H1 (cell line): ENCODE results near the gene NCSTN. TPM values are rescaled to one million over a fixed set of nuclear protein-coding genes. Genes with fewer than 3 reads are reported as not detected.

Source experiments
- CTCF ChIA-PET: fragments of 300-600 bp; sonication (Branson Sonifier 250); formaldehyde crosslinking; loops from one replicate; lab custom pipeline; 2021; ENCODE audit not compliant: partially characterized antibody; lab: Charles Lee
- POLR2A ChIA-PET: fragments of 300-600 bp; sonication (Branson Sonifier 250); formaldehyde crosslinking; loops from one replicate; lab custom pipeline; 2021; ENCODE audit warnings: inconsistent platforms; ENCODE audit not compliant: partially characterized antibody; lab: Charles Lee
- DNase-seq, 2 experiments: peaks; one replicate each; pipeline versions ENCODE4 v3.0.0 to v3.0.0-alpha.2; 2010 to 2022; ENCODE audit warnings: low spot score in 2 of 2, low read depth in 1 of 2, mixed read lengths in 1 of 2
- FAIRE-seq: peaks from 2 replicates; lab custom pipeline; 2011; peaks lifted over from hg19 to GRCh38; lab: Jason Lieb, UNC
- H2AFZ ChIP-seq: 2 replicates; pipeline ENCODE4 v1.8.1; 2012; ENCODE audit warnings: low read length, inconsistent platforms
- H2AK5ac ChIP-seq: 2 replicates; pipeline ENCODE4 v1.6.1; 2013; ENCODE audit warnings: low read depth, low read length
- H2BK120ac ChIP-seq: replicated peaks from 2 replicates; pipeline ENCODE3; 2013; ENCODE audit warnings: low read depth, low read length, inconsistent platforms
- H2BK12ac ChIP-seq: 2 replicates; pipeline ENCODE4 v1.6.1; 2013; ENCODE audit warnings: low read depth, low read length
- H2BK15ac ChIP-seq: 2 replicates; pipeline ENCODE4 v1.6.1; 2013; ENCODE audit warnings: low read length
- H2BK20ac ChIP-seq: 2 replicates; pipeline ENCODE4 v1.6.1; 2013; ENCODE audit warnings: low read length
- H2BK5ac ChIP-seq: 2 replicates; pipeline ENCODE4 v1.6.1; 2013; ENCODE audit warnings: low read depth, low read length
- H3K14ac ChIP-seq: 2 replicates; pipeline ENCODE4 v1.6.1; 2013; ENCODE audit warnings: inconsistent platforms; ENCODE audit not compliant: insufficient read length
- H3K18ac ChIP-seq: 2 replicates; pipeline ENCODE4 v1.6.1; 2013; ENCODE audit warnings: low read length; ENCODE audit errors: extremely low read depth
- H3K23ac ChIP-seq: 2 replicates; pipeline ENCODE4 v1.6.1; 2013; ENCODE audit warnings: inconsistent platforms; ENCODE audit not compliant: insufficient read length
- H3K23me2 ChIP-seq: 2 replicates; pipeline ENCODE4 v1.6.1; 2013; ENCODE audit warnings: low read depth, low read length
- H3K27ac ChIP-seq: 2 replicates; pipeline ENCODE4 v1.6.1; 2011; ENCODE audit warnings: low read depth, low read length, inconsistent platforms
- H3K27me3 ChIP-seq, 4 experiments: replicated peaks in 1 of 4; 1 replicate in 1 of 4; 2 replicates in 3 of 4; pipeline versions ENCODE4 v1.6.1 to v1.8.1; 2011 to 2013; ENCODE audit warnings: low read length in 3 of 4, mild to moderate bottlenecking in 3 of 4, inconsistent platforms in 2 of 4, mixed read lengths in 2 of 4, moderate library complexity in 1 of 4; ENCODE audit not compliant: control insufficient read depth in 3 of 4, insufficient read depth in 3 of 4; ENCODE audit errors: extremely low read depth in 1 of 4
- H3K36me3 ChIP-seq, 4 experiments: 2 replicates each; pipeline versions ENCODE4 v1.6.1 to v1.8.1; 2011 to 2013; ENCODE audit warnings: mild to moderate bottlenecking in 4 of 4, low read length in 3 of 4, moderate library complexity in 2 of 4, control low read depth in 1 of 4, inconsistent platforms in 1 of 4; ENCODE audit not compliant: insufficient read depth in 4 of 4, control insufficient read depth in 2 of 4
- H3K4ac ChIP-seq: replicated peaks from 2 replicates; pipeline ENCODE3; 2013; ENCODE audit warnings: low read length, low read depth, mixed read lengths, inconsistent platforms; ENCODE audit not compliant: insufficient read length
- H3K4me1 ChIP-seq, 4 experiments: replicated peaks in 1 of 4; 1 replicate in 1 of 4; 2 replicates in 3 of 4; pipeline versions ENCODE4 v1.6.1 to v1.8.1; 2011 to 2013; ENCODE audit warnings: low read length in 3 of 4, inconsistent platforms in 2 of 4, mixed read lengths in 1 of 4; ENCODE audit not compliant: insufficient read depth in 4 of 4, control insufficient read depth in 3 of 4
- H3K4me2 ChIP-seq, 2 experiments: 2 replicates each; pipeline versions ENCODE4 v1.6.1 to v1.8.1; 2011 to 2013; ENCODE audit warnings: low read depth in 2 of 2, low read length in 2 of 2, control low read depth in 1 of 2, inconsistent platforms in 1 of 2, mild to moderate bottlenecking in 1 of 2; ENCODE audit not compliant: insufficient read depth in 1 of 2
- H3K4me3 ChIP-seq, 4 experiments: fragments of 200-600, 300-600 bp in 1 of 4; sonication (generic), shearing (Covaris generic), sonication (Bioruptor Twin) in 1 of 4; 2 replicates each; pipeline versions ENCODE4 v1.5.1 to v1.8.1; 2011 to 2016; ENCODE audit warnings: low read length in 4 of 4, low read depth in 3 of 4, control low read depth in 2 of 4, inconsistent platforms in 2 of 4, mild to moderate bottlenecking in 2 of 4, mixed read lengths in 1 of 4, moderate library complexity in 1 of 4; ENCODE audit not compliant: insufficient read depth in 2 of 4; ENCODE audit errors: extremely low read depth in 1 of 4
- H3K56ac ChIP-seq: replicated peaks from 2 replicates; pipeline ENCODE3; 2013; ENCODE audit warnings: low read depth, mild to moderate bottlenecking, mixed read lengths, low read length, inconsistent platforms; ENCODE audit not compliant: insufficient read length
- H3K79me1 ChIP-seq: 2 replicates; pipeline ENCODE4 v1.6.1; 2013; ENCODE audit warnings: low read depth, low read length, control low read depth
- H3K79me2 ChIP-seq, 2 experiments: 2 replicates each; pipeline versions ENCODE4 v1.6.1 to v1.8.1; 2012 to 2013; ENCODE audit warnings: low read length in 2 of 2, mild to moderate bottlenecking in 2 of 2, inconsistent platforms in 1 of 2; ENCODE audit not compliant: insufficient read depth in 2 of 2, control insufficient read depth in 1 of 2
- H3K9ac ChIP-seq, 4 experiments: replicated peaks in 1 of 4; 1 replicate in 1 of 4; 2 replicates in 3 of 4; pipeline versions ENCODE4 v1.6.1 to v1.8.1; 2011 to 2013; ENCODE audit warnings: low read depth in 3 of 4, low read length in 3 of 4, control low read depth in 2 of 4, mild to moderate bottlenecking in 2 of 4, moderate library complexity in 2 of 4, inconsistent platforms in 1 of 4; ENCODE audit errors: extremely low read depth in 1 of 4
- H3K9me3 ChIP-seq, 2 experiments: 2 replicates each; pipeline versions ENCODE4 v1.6.1 to v1.8.1; 2012 to 2013; ENCODE audit warnings: mild to moderate bottlenecking in 2 of 2, moderate library complexity in 2 of 2, control low read depth in 1 of 2, inconsistent platforms in 1 of 2, low read depth in 1 of 2, low read length in 1 of 2, mixed read lengths in 1 of 2; ENCODE audit not compliant: insufficient read depth in 2 of 2
- H4K20me1 ChIP-seq, 2 experiments: replicated peaks in 1 of 2; 2 replicates each; pipeline versions ENCODE3 to v1.8.1; 2011 to 2013; ENCODE audit warnings: inconsistent platforms in 2 of 2, low read length in 2 of 2, mild to moderate bottlenecking in 1 of 2; ENCODE audit not compliant: insufficient read depth in 2 of 2, control insufficient read depth in 1 of 2
- H4K5ac ChIP-seq: 2 replicates; pipeline ENCODE4 v1.6.1; 2013; ENCODE audit warnings: low read length, low read depth, mixed read lengths, inconsistent platforms; ENCODE audit not compliant: insufficient read length
- H4K8ac ChIP-seq: 2 replicates; pipeline ENCODE4 v1.8.0; 2013; ENCODE audit warnings: mild to moderate bottlenecking, moderate library complexity, low read length, inconsistent platforms; ENCODE audit not compliant: insufficient read depth; ENCODE audit errors: extremely low read depth
- H4K91ac ChIP-seq: replicated peaks from 2 replicates; pipeline ENCODE3; 2013; ENCODE audit warnings: low read length, mixed read lengths, inconsistent platforms; ENCODE audit not compliant: insufficient read length
- BACH1 ChIP-seq: IDR thresholded peaks from 2 replicates; pipeline ENCODE4 v1.6.1; 2012; ENCODE audit warnings: low read length, improper control_type of control experiment
- BRCA1 ChIP-seq: IDR thresholded peaks from 2 replicates; pipeline ENCODE4 v1.6.1; 2012; ENCODE audit warnings: low read depth, low read length, improper control_type of control experiment
- GTF2F1 ChIP-seq: IDR thresholded peaks from 2 replicates; pipeline ENCODE4 v1.6.1; 2012; ENCODE audit warnings: low read depth, low read length, improper control_type of control experiment, borderline replicate concordance
- JUN ChIP-seq: IDR thresholded peaks from 2 replicates; pipeline ENCODE4 v1.6.1; 2011; ENCODE audit warnings: low read depth, mild to moderate bottlenecking, improper control_type of control experiment, low read length
- JUND ChIP-seq: IDR thresholded peaks from 2 replicates; pipeline ENCODE4 v1.6.1; 2011; ENCODE audit warnings: mild to moderate bottlenecking, improper control_type of control experiment, low read length
- MAFK ChIP-seq: IDR thresholded peaks from 2 replicates; pipeline ENCODE4 v1.6.1; 2012; ENCODE audit warnings: low read depth, mild to moderate bottlenecking, improper control_type of control experiment, low read length
- SIN3A ChIP-seq, 2 experiments: IDR thresholded peaks in 1 of 2; conservative IDR thresholded peaks in 1 of 2; 2 replicates each; pipeline ENCODE4 v1.6.1; 2011 to 2012; ENCODE audit warnings: low read length in 2 of 2, improper control_type of control experiment in 1 of 2, low read depth in 1 of 2, mild to moderate bottlenecking in 1 of 2
- SP4 ChIP-seq: IDR thresholded peaks from 2 replicates; pipeline ENCODE4 v1.6.1; 2012; ENCODE audit warnings: low read length, inconsistent platforms
- WGBS, 2 experiments: shearing (Covaris generic) in 1 of 2; methylation state at CpG; one replicate each; pipeline versions ENCODE4 v1.1.6 to v1.1.7; 2013 to 2015; ENCODE audit warnings: low lambda C conversion rate in 2 of 2, mixed read lengths in 2 of 2, inconsistent platforms in 1 of 2, low coverage in 1 of 2, missing lambda C conversion rate in 1 of 2; ENCODE audit not compliant: insufficient replicate concordance in 2 of 2, insufficient coverage in 1 of 2, insufficient read length in 1 of 2; ENCODE audit errors: extremely low coverage in 1 of 2, missing lambda C conversion rate in 1 of 2; 5-methylcytosine and 5-hydroxymethylcytosine counted together
- polyA plus RNA-seq, 7 experiments: library from polyadenylated mRNA; depleted of rRNA in 3 of 7; stranded (reverse) in 5 of 7; unstranded in 2 of 7; fragments of >200 nt in 5 of 7; fragments of 200-250 nt in 2 of 7; gene quantifications; 1 replicate in 5 of 7; 2 replicates in 1 of 7; 4 replicates in 1 of 7; pipeline versions ENCODE4 v1.2.1 to v1.2.3, GENCODE V29; 2011 to 2013; ENCODE audit warnings: missing spikeins in 2 of 7, mixed read lengths in 2 of 7
- total RNA-seq: library from RNA; stranded (reverse); fragmentation: NEBNext Ultra II Directional; extraction: Animal tissue kit (Norgen Biotek cat#: 25700); gene quantifications from 2 replicates; pipeline ENCODE4 v1.2.1, GENCODE V29; 2021
- TF ChIP-seq, protein P1 (sequence below), 3 experiments: IDR thresholded peaks; 1 replicate in 2 of 3; 2 replicates in 1 of 3; pipeline versions ENCODE4 v1.5.1 to v1.6.1; 2011; ENCODE audit warnings: low read length in 3 of 3, mild to moderate bottlenecking in 3 of 3, inconsistent platforms in 2 of 3, low read depth in 1 of 3, moderate library complexity in 1 of 3; ENCODE audit not compliant: insufficient read depth in 1 of 3; ENCODE audit errors: control extremely low read depth in 1 of 3
- TF ChIP-seq, protein P2 (sequence below): IDR thresholded peaks from 2 replicates; pipeline ENCODE4 v1.6.1; 2011; ENCODE audit warnings: low read depth, mild to moderate bottlenecking, low read length; ENCODE audit not compliant: insufficient read depth

Gene NCSTN
- total and polyA plus RNA-seq, 2 of the 8 experiments (the other 6 are each of a cell fraction or from before 2014, with no cell fraction given), result 64.7 to 125 TPM

DNA sequence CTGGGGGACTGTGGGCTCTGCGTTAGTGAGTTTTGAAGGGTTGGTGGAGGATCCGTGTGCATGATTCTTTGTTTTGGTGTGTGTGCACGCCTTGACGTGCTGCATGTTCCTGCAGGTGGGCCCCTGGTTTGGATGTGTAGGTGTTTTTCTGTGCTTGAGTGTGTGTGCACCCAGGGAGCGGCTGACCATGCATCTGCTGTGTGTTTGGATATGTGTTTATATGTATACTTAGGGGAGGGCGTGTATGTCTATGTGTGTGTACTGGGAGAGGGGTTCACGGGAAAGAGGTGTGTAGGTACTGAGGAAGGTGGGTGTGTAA lies 58.3 kb downstream of the NCSTN start:
- Histone ChIP-seq H3K4me1 (peaks cover 10 to 35% (median 23%) of the 10 kb centered on the region in 4 experiments), H4K91ac (peak overlapping the region; percentile 37)
- TF ChIP-seq JUND, result no peak
- TF ChIP-seq GTF2F1, result no peak
- TF ChIP-seq SP4, result no peak
- no peak for TF ChIP-seq BACH1
- no peak for TF ChIP-seq SIN3A (conservative IDR thresholded peaks at IDR 0.05 in 1 of 2, IDR thresholded peaks at IDR 0.05 in 1 of 2; ENCODE audit: low read depth in 1 of 2, low read length in 2 of 2)
- TF ChIP-seq JUN, result no peak
- TF ChIP-seq BRCA1, result no peak
- TF ChIP-seq, protein P1, sequence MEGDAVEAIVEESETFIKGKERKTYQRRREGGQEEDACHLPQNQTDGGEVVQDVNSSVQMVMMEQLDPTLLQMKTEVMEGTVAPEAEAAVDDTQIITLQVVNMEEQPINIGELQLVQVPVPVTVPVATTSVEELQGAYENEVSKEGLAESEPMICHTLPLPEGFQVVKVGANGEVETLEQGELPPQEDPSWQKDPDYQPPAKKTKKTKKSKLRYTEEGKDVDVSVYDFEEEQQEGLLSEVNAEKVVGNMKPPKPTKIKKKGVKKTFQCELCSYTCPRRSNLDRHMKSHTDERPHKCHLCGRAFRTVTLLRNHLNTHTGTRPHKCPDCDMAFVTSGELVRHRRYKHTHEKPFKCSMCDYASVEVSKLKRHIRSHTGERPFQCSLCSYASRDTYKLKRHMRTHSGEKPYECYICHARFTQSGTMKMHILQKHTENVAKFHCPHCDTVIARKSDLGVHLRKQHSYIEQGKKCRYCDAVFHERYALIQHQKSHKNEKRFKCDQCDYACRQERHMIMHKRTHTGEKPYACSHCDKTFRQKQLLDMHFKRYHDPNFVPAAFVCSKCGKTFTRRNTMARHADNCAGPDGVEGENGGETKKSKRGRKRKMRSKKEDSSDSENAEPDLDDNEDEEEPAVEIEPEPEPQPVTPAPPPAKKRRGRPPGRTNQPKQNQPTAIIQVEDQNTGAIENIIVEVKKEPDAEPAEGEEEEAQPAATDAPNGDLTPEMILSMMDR (IDR thresholded peaks at IDR 0.05; ENCODE audit: control extremely low read depth in 1 of 3, insufficient read depth in 1 of 3, low read depth in 1 of 3, low read length in 3 of 3), result no peak
- no peak for TF ChIP-seq MAFK
- TF ChIP-seq, protein P2, sequence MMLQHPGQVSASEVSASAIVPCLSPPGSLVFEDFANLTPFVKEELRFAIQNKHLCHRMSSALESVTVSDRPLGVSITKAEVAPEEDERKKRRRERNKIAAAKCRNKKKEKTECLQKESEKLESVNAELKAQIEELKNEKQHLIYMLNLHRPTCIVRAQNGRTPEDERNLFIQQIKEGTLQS, result no peak

More for the DNA sequence above, 58.3 kb downstream of the NCSTN start:
- no peak overlapping the region for H2AFZ ChIP-seq
- POLR2A ChIA-PET, result interaction anchor here (0.7 to 2.1 kb wide), 7 partner anchors 9 to 232 kb away, joined by 3 to 9 read pairs (median 4); no protein-coding TSS in a partner anchor
- no peaks in the 10 kb centered on the region for H3K9me3 ChIP-seq
- H2BK12ac ChIP-seq, result peak overlapping the region; percentile 53; the same call in 1 of the 2 replicates
- no peak overlapping the region for H4K5ac ChIP-seq
- CTCF ChIA-PET, result interaction anchor here (0.9 kb wide), 1 partner anchor 25 kb away, joined by 4 read pairs; no protein-coding TSS in a partner anchor
- H3K4me2 ChIP-seq, result peak overlapping the region; percentile 98
- H3K9ac ChIP-seq, result peak overlapping the region; percentile 80 to 94 (median 88)
- H3K79me2 ChIP-seq, result peaks cover 21 to 55% of the 10 kb centered on the region in 2 experiments
- H3K14ac ChIP-seq, result peak overlapping the region; percentile 66
- peak overlapping the region; percentile 80 for H2BK5ac ChIP-seq
- H3K4ac ChIP-seq, result peak overlapping the region; percentile 48
- no peaks in the 10 kb centered on the region; a peak in 1 of 7 replicates for H3K27me3 ChIP-seq
- peaks cover 10% of the 10 kb centered on the region for H3K23me2 ChIP-seq
- peak overlapping the region; percentile 73 for H3K56ac ChIP-seq
- H2BK20ac ChIP-seq, result peak overlapping the region; percentile 15; the same call in 1 of the 2 replicates
- peaks cover 16% of the 10 kb centered on the region for H3K79me1 ChIP-seq
- 25% methylated on average over 7 of the region's 7 CpGs; no CpG with 5 or more reads in 1 of the 2 experiments for WGBS, 2 experiments
- DNase-seq (no peak), FAIRE-seq (no peak)
- peak overlapping the region; percentile 74 to 91 (median 90) for H3K4me3 ChIP-seq
- no peak overlapping the region; the same call in 1 of the 2 replicates for H3K27ac ChIP-seq
- peaks cover 0 to 12% of the 10 kb centered on the region in 2 experiments for H4K20me1 ChIP-seq
- H4K8ac ChIP-seq, result peak overlapping the region; percentile 41; the same call in 1 of the 2 replicates
- peak overlapping the region; percentile 97; the same call in 1 of the 2 replicates for H3K18ac ChIP-seq
- peak overlapping the region; percentile 98 for H2AK5ac ChIP-seq
- peak overlapping the region; percentile 93 for H2BK15ac ChIP-seq
- H3K36me3 ChIP-seq, result no peaks in the 10 kb centered on the region
- H2BK120ac ChIP-seq, result no peak overlapping the region
- H3K23ac ChIP-seq, result peak overlapping the region; percentile 10
